HepG2 (cell line): ENCODE results near the gene HIPK3. TPM values are rescaled to one million over a fixed set of nuclear protein-coding genes. Genes with fewer than 3 reads are reported as not detected.

Experiments used
- ATAC-seq: fragments of 200-7000 bp; cut with Tn5 transposase; 3 replicates; pipeline ENCODE4 v1.9.1; 2020; ENCODE audit warnings: mild to moderate bottlenecking, moderate library complexity
- BruUV-seq: library from RNA; stranded (reverse); fragments of 400-500 nt; replicated peaks from 2 replicates; lab custom pipeline; 2021; lab: Mats Ljungman, UMichigan
- CTCF ChIA-PET: fragments of 300-600 bp; formaldehyde crosslinking; extraction: SDS; loops from one replicate; lab custom pipeline; 2021; ENCODE audit warnings: low total read pairs, inconsistent platforms, low intra/inter-chr PET ratio; lab: Yijun Ruan, JAX
- POLR2A ChIA-PET: fragments of 350-600 bp; sonication (Branson Sonifier 250); formaldehyde crosslinking; loops from one replicate; lab custom pipeline; 2020; ENCODE audit warnings: antibody characterized with exemption, inconsistent platforms; lab: Yijun Ruan, JAX
- DNase-seq: peaks from one replicate; pipeline ENCODE4 v3.0.0-alpha.2; 2015; ENCODE audit warnings: low spot score
- FAIRE-seq: peaks from 3 replicates; lab custom pipeline; 2011; peaks lifted over from hg19 to GRCh38; lab: Jason Lieb, UNC
- H2AFZ ChIP-seq: one replicate; pipeline ENCODE4 v1.6.1; 2011; ENCODE audit warnings: low read length, inconsistent platforms
- H3K27ac ChIP-seq: fragments of 300-600 bp; 3 replicates; pipeline ENCODE4 v1.8.0; 2011; ENCODE audit warnings: mixed run types, mild to moderate bottlenecking, mixed read lengths, low read length, inconsistent platforms; ENCODE audit not compliant: insufficient read depth; ENCODE audit errors: extremely low read length
- H3K27me3 ChIP-seq, 2 experiments: fragments of 200-600 bp in 1 of 2; 2 replicates in 1 of 2; 3 replicates in 1 of 2; pipeline versions ENCODE4 v1.6.0 to v1.8.0; 2011; ENCODE audit warnings: low read length in 2 of 2, mild to moderate bottlenecking in 2 of 2, moderate library complexity in 2 of 2, inconsistent platforms in 1 of 2; ENCODE audit not compliant: insufficient read depth in 2 of 2, control insufficient read depth in 1 of 2
- H3K36me3 ChIP-seq, 2 experiments: fragments of 200-600 bp in 1 of 2; replicated peaks in 1 of 2; 2 replicates in 1 of 2; 3 replicates in 1 of 2; pipeline versions ENCODE4 v1.5.1 to v1.8.0; 2011; ENCODE audit warnings: low read length in 2 of 2, inconsistent platforms in 1 of 2; ENCODE audit not compliant: insufficient read depth in 2 of 2, control insufficient read depth in 1 of 2
- H3K4me1 ChIP-seq: 2 replicates; pipeline ENCODE4 v1.5.1; 2012; ENCODE audit warnings: low read length, inconsistent platforms; ENCODE audit not compliant: insufficient read depth
- H3K4me2 ChIP-seq: 2 replicates; pipeline ENCODE4 v1.6.0; 2011; ENCODE audit warnings: low read depth, low read length, inconsistent platforms
- H3K4me3 ChIP-seq, 3 experiments: fragments of 200-600 bp in 1 of 3; sonication (generic), shearing (Covaris generic) in 1 of 3; replicated peaks in 1 of 3; 2 replicates each; pipeline ENCODE4 v1.5.1; 2011 to 2016; ENCODE audit warnings: low read length in 3 of 3, inconsistent platforms in 2 of 3, low read depth in 2 of 3, mild to moderate bottlenecking in 2 of 3, control low read depth in 1 of 3, mixed read lengths in 1 of 3; ENCODE audit not compliant: insufficient read depth in 1 of 3
- H3K79me2 ChIP-seq: one replicate; pipeline ENCODE4 v1.6.1; 2011; ENCODE audit warnings: low read length, inconsistent platforms; ENCODE audit not compliant: insufficient read depth
- H3K9ac ChIP-seq: 2 replicates; pipeline ENCODE4 v1.6.0; 2011; ENCODE audit warnings: mild to moderate bottlenecking, low read depth, low read length, inconsistent platforms; ENCODE audit not compliant: insufficient read depth
- H3K9me3 ChIP-seq: 2 replicates; pipeline ENCODE4 v1.5.1; 2012; ENCODE audit warnings: mild to moderate bottlenecking, low read length
- H4K20me1 ChIP-seq: 2 replicates; pipeline ENCODE4 v1.6.0; 2011; ENCODE audit warnings: inconsistent platforms, mild to moderate bottlenecking, low read length, moderate library complexity; ENCODE audit not compliant: insufficient read depth
- MAZ ChIP-seq, 2 experiments: sonication (generic) in 1 of 2; formaldehyde crosslinking in 1 of 2; IDR thresholded peaks; 2 replicates each; pipeline versions ENCODE4 v1.5.0 to v1.6.1; 2012 to 2020; ENCODE audit warnings: low read depth in 2 of 2, mild to moderate bottlenecking in 2 of 2, borderline replicate concordance in 1 of 2, improper control_type of control experiment in 1 of 2, low read length in 1 of 2, missing genetic modification reagents in 1 of 2, moderate library complexity in 1 of 2
- in situ Hi-C: cut with HindIII; loops from 2 replicates; pipeline ENCODE4 v1.10.0; 2017; ENCODE audit warnings: low pct_unique_long_range_greater_than_20kb; ENCODE audit not compliant: extremely low pct_ligation_motif_present
- intact Hi-C: fragments of 100-400 bp; cut with micrococcal nuclease; formaldehyde crosslinking; loops from one replicate; pipeline ENCODE4 v1.10.0; 2022; ENCODE audit not compliant: unreplicated experiment
- polyA plus RNA-seq, 8 experiments: library from polyadenylated mRNA; depleted of rRNA in 3 of 8; stranded (reverse) in 7 of 8; unstranded in 1 of 8; fragments of >200 nt; fragmentation: Illumina TruSeq in 4 of 8; extraction: Trizol in 4 of 8; gene quantifications; 2 replicates each; pipeline versions ENCODE4 v1.2.1 to v1.2.3, GENCODE V29; 2011 to 2016; ENCODE audit warnings: low read depth in 4 of 8, missing spikeins in 1 of 8, mixed read lengths in 1 of 8; ENCODE audit not compliant: insufficient read depth in 1 of 8
- total RNA-seq, 5 experiments: library from RNA; depleted of rRNA; stranded (reverse); fragments of >200 nt; fragmentation: Illumina TruSeq; extraction: Trizol; gene quantifications; 2 replicates each; pipeline ENCODE4 v1.2.3, GENCODE V29; 2016; ENCODE audit warnings: low read depth in 1 of 5
- TF ChIP-seq, protein P1 (sequence below): sonication (generic); formaldehyde crosslinking; IDR thresholded peaks from 2 replicates; pipeline ENCODE4 v1.4.0; 2020; ENCODE audit warnings: missing genetic modification reagents

The HIPK3 gene
- total and polyA plus RNA-seq, 2 of the 13 experiments (the other 11 are each of a cell fraction or from before 2014, with no cell fraction given) = 20.5 to 44.3 TPM

DNA sequence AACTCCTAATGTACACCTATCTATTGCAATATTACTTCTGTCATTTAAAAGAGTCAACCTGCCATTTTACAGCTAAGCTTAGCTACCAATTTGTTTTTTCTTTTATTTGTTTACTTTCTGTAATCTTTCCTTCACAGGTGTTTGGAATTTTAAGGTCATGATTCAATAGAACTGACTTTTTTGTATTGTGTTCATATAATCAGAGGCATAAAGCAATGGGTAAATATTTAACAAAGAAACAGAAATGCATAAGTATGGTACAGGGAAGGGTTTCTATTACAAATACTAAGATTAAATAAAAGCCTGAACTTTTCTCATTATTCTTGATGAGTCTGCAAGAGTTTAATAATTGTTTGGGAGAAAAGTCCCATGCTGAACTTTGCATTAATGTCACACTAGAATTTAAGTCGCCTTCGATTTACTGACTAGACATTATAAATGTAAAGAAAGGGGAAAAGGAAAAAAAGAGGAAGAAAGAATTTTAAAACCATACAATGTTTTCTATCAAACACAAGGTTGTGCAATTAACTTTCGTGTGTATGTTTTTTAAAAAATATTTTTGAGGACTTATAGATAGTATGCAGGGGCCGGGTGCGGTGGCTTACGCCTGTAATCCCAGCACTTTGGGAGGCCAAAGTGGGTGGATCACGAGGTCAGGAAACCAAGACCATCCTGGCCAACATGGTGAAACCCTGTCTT, 35.0 kb upstream of the HIPK3 start (continued):
- TF ChIP-seq, protein P1, sequence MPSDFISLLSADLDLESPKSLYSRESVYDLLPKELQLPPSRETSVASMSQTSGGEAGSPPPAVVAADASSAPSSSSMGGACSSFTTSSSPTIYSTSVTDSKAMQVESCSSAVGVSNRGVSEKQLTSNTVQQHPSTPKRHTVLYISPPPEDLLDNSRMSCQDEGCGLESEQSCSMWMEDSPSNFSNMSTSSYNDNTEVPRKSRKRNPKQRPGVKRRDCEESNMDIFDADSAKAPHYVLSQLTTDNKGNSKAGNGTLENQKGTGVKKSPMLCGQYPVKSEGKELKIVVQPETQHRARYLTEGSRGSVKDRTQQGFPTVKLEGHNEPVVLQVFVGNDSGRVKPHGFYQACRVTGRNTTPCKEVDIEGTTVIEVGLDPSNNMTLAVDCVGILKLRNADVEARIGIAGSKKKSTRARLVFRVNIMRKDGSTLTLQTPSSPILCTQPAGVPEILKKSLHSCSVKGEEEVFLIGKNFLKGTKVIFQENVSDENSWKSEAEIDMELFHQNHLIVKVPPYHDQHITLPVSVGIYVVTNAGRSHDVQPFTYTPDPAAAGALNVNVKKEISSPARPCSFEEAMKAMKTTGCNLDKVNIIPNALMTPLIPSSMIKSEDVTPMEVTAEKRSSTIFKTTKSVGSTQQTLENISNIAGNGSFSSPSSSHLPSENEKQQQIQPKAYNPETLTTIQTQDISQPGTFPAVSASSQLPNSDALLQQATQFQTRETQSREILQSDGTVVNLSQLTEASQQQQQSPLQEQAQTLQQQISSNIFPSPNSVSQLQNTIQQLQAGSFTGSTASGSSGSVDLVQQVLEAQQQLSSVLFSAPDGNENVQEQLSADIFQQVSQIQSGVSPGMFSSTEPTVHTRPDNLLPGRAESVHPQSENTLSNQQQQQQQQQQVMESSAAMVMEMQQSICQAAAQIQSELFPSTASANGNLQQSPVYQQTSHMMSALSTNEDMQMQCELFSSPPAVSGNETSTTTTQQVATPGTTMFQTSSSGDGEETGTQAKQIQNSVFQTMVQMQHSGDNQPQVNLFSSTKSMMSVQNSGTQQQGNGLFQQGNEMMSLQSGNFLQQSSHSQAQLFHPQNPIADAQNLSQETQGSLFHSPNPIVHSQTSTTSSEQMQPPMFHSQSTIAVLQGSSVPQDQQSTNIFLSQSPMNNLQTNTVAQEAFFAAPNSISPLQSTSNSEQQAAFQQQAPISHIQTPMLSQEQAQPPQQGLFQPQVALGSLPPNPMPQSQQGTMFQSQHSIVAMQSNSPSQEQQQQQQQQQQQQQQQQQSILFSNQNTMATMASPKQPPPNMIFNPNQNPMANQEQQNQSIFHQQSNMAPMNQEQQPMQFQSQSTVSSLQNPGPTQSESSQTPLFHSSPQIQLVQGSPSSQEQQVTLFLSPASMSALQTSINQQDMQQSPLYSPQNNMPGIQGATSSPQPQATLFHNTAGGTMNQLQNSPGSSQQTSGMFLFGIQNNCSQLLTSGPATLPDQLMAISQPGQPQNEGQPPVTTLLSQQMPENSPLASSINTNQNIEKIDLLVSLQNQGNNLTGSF = no peak
- TF ChIP-seq, all 625 proteins: peak for 0

DNA sequence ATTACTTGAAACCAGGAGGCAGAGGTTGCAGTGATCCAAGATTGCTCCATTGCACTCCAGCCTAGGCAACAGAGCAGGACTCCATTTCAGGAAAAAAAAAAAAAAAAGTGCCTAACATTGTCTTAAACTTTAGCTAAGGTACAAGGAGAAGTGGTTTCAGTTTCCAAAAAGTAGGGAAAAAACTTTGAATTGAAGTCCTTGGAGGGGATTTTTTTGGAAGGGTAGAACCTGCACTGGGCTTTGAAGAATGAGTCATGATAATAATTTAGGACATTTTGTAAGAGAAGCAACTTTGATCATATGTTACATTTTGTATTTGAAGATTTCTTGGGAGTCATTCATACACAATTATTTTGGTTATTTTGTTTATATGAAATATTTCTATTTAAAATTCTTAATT, 31.8 kb upstream of the HIPK3 start:
- in situ Hi-C loops (no loop called here), intact Hi-C loops (no loop called here)
- no peak for DNase-seq
- H3K4me3 ChIP-seq = no peak overlapping the region
- no peak for FAIRE-seq
- no peaks in the 10 kb centered on the region for H3K4me1 ChIP-seq
- no peaks in the 10 kb centered on the region for H3K27me3 ChIP-seq
- H3K4me2 ChIP-seq = no peak overlapping the region
- H3K79me2 ChIP-seq = no peaks in the 10 kb centered on the region
- no peaks in the 10 kb centered on the region for H4K20me1 ChIP-seq
- no peak overlapping the region for H2AFZ ChIP-seq
- BruUV-seq = no TSS peak
- H3K9me3 ChIP-seq = no peaks in the 10 kb centered on the region
- H3K27ac ChIP-seq = no peak overlapping the region
- TF ChIP-seq MAZ (IDR thresholded peaks at IDR 0.05; ENCODE audit: borderline replicate concordance, low read depth, low read length) (no peak), MAZ (CRISPR knock-in tag; IDR thresholded peaks at IDR 0.05; ENCODE audit: low read depth) (no peak)
- ChIA-PET POLR2A (no interaction called here), CTCF (no interaction called here)
- H3K36me3 ChIP-seq = no peaks in the 10 kb centered on the region
- no peak for ATAC-seq
- no peak overlapping the region for H3K9ac ChIP-seq
